MM.1S (cell line): ENCODE measurements around the gene TTI1.
"Not testable (repeated sequence)": the region's sequence is repeated elsewhere in the genome, so short reads cannot be mapped to it uniquely, and the experiment has no call there.

Experiments used
- DNase-seq: peaks from one replicate; pipeline ENCODE4 v3.0.0-alpha.2; 2015
- H2AFZ ChIP-seq: fragments of 300-600 bp; sonication (generic); 2 replicates; pipeline ENCODE4 v1.6.0; 2016; ENCODE audit warnings: antibody characterized with exemption, low read length
- H3F3A ChIP-seq: fragments of 300-600 bp; sonication (generic); 2 replicates; pipeline ENCODE4 v1.6.1; 2016; ENCODE audit warnings: mild to moderate bottlenecking, antibody characterized with exemption, low read length, moderate library complexity, mixed read lengths; ENCODE audit not compliant: insufficient read depth
- H3K27ac ChIP-seq: fragments of 300-600 bp; sonication (generic); 2 replicates; pipeline ENCODE4 v1.5.1; 2016; ENCODE audit warnings: mild to moderate bottlenecking, low read length
- H3K27me3 ChIP-seq: fragments of 300-600 bp; sonication (generic); replicated peaks from 2 replicates; pipeline ENCODE4 v1.6.0; 2016; ENCODE audit warnings: low read length; ENCODE audit not compliant: insufficient read depth
- H3K36me3 ChIP-seq: fragments of 300-600 bp; sonication (generic); replicated peaks from 2 replicates; pipeline ENCODE4 v1.6.1; 2016; ENCODE audit warnings: mild to moderate bottlenecking, low read length, mixed read lengths; ENCODE audit not compliant: insufficient read depth
- H3K4me1 ChIP-seq: fragments of 300-600 bp; sonication (generic); 2 replicates; pipeline ENCODE4 v1.6.1; 2016; ENCODE audit warnings: low read length, mixed read lengths
- H3K4me2 ChIP-seq: fragments of 300-600 bp; sonication (generic); 2 replicates; pipeline ENCODE4 v1.6.0; 2016; ENCODE audit warnings: low read depth, low read length
- H3K4me3 ChIP-seq: fragments of 300-600 bp; sonication (generic); 2 replicates; pipeline ENCODE4 v1.5.1; 2016; ENCODE audit warnings: low read length, mixed read lengths
- H3K79me2 ChIP-seq: fragments of 300-600 bp; sonication (generic); 2 replicates; pipeline ENCODE4 v1.6.1; 2016; ENCODE audit warnings: mixed run types, low read length, mixed read lengths
- H3K9ac ChIP-seq: fragments of 300-600 bp; sonication (generic); 2 replicates; pipeline ENCODE4 v1.6.1; 2016; ENCODE audit warnings: low read length, mixed read lengths
- H3K9me2 ChIP-seq: fragments of 300-600 bp; sonication (generic); replicated peaks from 2 replicates; pipeline ENCODE4 v1.6.1; 2016; ENCODE audit warnings: mild to moderate bottlenecking, low read length, mixed read lengths; ENCODE audit not compliant: insufficient read depth
- H3K9me3 ChIP-seq: fragments of 300-600 bp; sonication (generic); replicated peaks from 2 replicates; pipeline ENCODE4 v1.6.1; 2016; ENCODE audit warnings: mild to moderate bottlenecking, low read length, mixed read lengths; ENCODE audit not compliant: insufficient read depth
- H4K20me1 ChIP-seq: fragments of 300-600 bp; sonication (generic); 2 replicates; pipeline ENCODE4 v1.6.1; 2016; ENCODE audit warnings: mild to moderate bottlenecking, low read length, moderate library complexity, mixed read lengths; ENCODE audit not compliant: insufficient read depth
- CTCF ChIP-seq: fragments of 300-600 bp; sonication (generic); IDR thresholded peaks from 2 replicates; pipeline ENCODE4 v1.5.1; 2016; ENCODE audit warnings: antibody characterized with exemption, low read length, mixed read lengths
- EZH2 ChIP-seq: fragments of 300-600 bp; sonication (generic); optimal IDR thresholded peaks from 2 replicates; pipeline ENCODE3; 2017; ENCODE audit warnings: low read depth, mild to moderate bottlenecking, antibody characterized with exemption, low read length, mixed read lengths
- EZH2phosphoT487 ChIP-seq: fragments of 300-600 bp; sonication (generic); IDR thresholded peaks from 2 replicates; pipeline ENCODE4 v1.6.1; 2018; ENCODE audit warnings: antibody characterized with exemption, low read length

TTI1 gene

GRCh38 chr20:38012332-38012731 is 20.9 kb downstream of the TTI1 start:
- Histone ChIP-seq H4K20me1 (no peaks in the 10 kb centered on the region), H3K9me3 (no peaks in the 10 kb centered on the region), H3K4me1 (no peaks in the 10 kb centered on the region), H3F3A (no peaks in the 10 kb centered on the region), H3K36me3 (peaks cover 8% of the 10 kb centered on the region), H3K9ac (no peak overlapping the region), H3K9me2 (no peaks in the 10 kb centered on the region), H3K79me2 (peaks cover 79% of the 10 kb centered on the region), H3K4me2 (no peak overlapping the region), H2AFZ (no peak overlapping the region), H3K27me3 (no peaks in the 10 kb centered on the region), H3K27ac (no peak overlapping the region), H3K4me3 (no peak overlapping the region)
- no peak for DNase-seq
- TF ChIP-seq EZH2phosphoT487, result no peak
- TF ChIP-seq CTCF, result no peak
- TF ChIP-seq EZH2, result no peak

GRCh38 chr20:38011696-38012095 is 21.6 kb downstream of the TTI1 start:
- Histone ChIP-seq H3K36me3 (peaks cover 4% of the 10 kb centered on the region; the same call in 1 of the 2 replicates), H3K4me2 (no peak overlapping the region), H3K79me2 (peaks cover 75% of the 10 kb centered on the region), H4K20me1 (no peaks in the 10 kb centered on the region), H3K4me3 (no peak overlapping the region), H3K9me3 (no peaks in the 10 kb centered on the region), H3F3A (no peaks in the 10 kb centered on the region), H3K9ac (no peak overlapping the region), H3K4me1 (no peaks in the 10 kb centered on the region), H3K27ac (no peak overlapping the region), H3K27me3 (no peaks in the 10 kb centered on the region), H3K9me2 (no peaks in the 10 kb centered on the region), H2AFZ (no peak overlapping the region)
- DNase-seq, result no peak
- no peak for TF ChIP-seq EZH2phosphoT487
- no peak for TF ChIP-seq EZH2
- no peak for TF ChIP-seq CTCF

GRCh38 chr20:38009416-38009815 is 23.8 kb downstream of the TTI1 start:
- not testable (repeated sequence) for H3K27me3 ChIP-seq, H3K27ac ChIP-seq, H3K9me3 ChIP-seq, H3K4me2 ChIP-seq, H2AFZ ChIP-seq, H3F3A ChIP-seq, H3K9ac ChIP-seq, H3K4me1 ChIP-seq, H3K9me2 ChIP-seq, H4K20me1 ChIP-seq, H3K4me3 ChIP-seq, H3K36me3 ChIP-seq, DNase-seq
- peaks cover 56% of the 10 kb centered on the region for H3K79me2 ChIP-seq

- H3F3A ChIP-seq, result no peaks in the 10 kb centered on the region
- no peak overlapping the region for H2AFZ ChIP-seq
- H3K27me3 ChIP-seq, result no peaks in the 10 kb centered on the region
- peaks cover 47% of the 10 kb centered on the region for H3K79me2 ChIP-seq
- H3K36me3 ChIP-seq, result peaks cover 8% of the 10 kb centered on the region; the same call in 1 of the 2 replicates
- no peak overlapping the region for H3K4me3 ChIP-seq
- no peaks in the 10 kb centered on the region for H3K9me3 ChIP-seq
- no peaks in the 10 kb centered on the region for H3K9me2 ChIP-seq
- no peaks in the 10 kb centered on the region for H4K20me1 ChIP-seq
- no peak overlapping the region for H3K9ac ChIP-seq
- H3K4me2 ChIP-seq, result no peak overlapping the region
- no peak for TF ChIP-seq CTCF
- TF ChIP-seq EZH2, result no peak
- TF ChIP-seq EZH2phosphoT487, result no peak
- no peak for DNase-seq
- H3K27ac ChIP-seq, result no peak overlapping the region
- H3K4me1 ChIP-seq, result no peaks in the 10 kb centered on the region
Observed at GRCh38 chr20:38008233-38008944, 24.9 kb downstream of the TTI1 start.
